PFSK-1 (cell line): ENCODE results near the gene CYTH3.

ENCODE experiments used
- FOXP2 ChIP-seq: optimal IDR thresholded peaks from 2 replicates; pipeline ENCODE3; 2011; ENCODE audit warnings: borderline replicate concordance, control low read depth, inconsistent platforms; ENCODE audit not compliant: insufficient read depth; ENCODE audit errors: extremely low read length, extremely low read depth
- POLR2AphosphoS5 ChIP-seq: IDR thresholded peaks from 2 replicates; pipeline ENCODE4 v1.6.1; 2012; ENCODE audit warnings: low read depth, mild to moderate bottlenecking, control low read depth, low read length, moderate library complexity
- REST ChIP-seq, 2 experiments: IDR thresholded peaks; 2 replicates each; pipeline versions ENCODE4 v1.6.1 to v1.8.0; 2011 to 2012; ENCODE audit warnings: low read depth in 2 of 2, low read length in 2 of 2, control low read depth in 1 of 2, inconsistent platforms in 1 of 2, mild to moderate bottlenecking in 1 of 2, moderate library complexity in 1 of 2; ENCODE audit not compliant: insufficient read depth in 1 of 2
- SIN3A ChIP-seq: IDR thresholded peaks from 2 replicates; pipeline ENCODE4 v1.6.1; 2012; ENCODE audit warnings: mild to moderate bottlenecking, low read length, moderate library complexity, borderline replicate concordance; ENCODE audit not compliant: insufficient read depth
- TAF1 ChIP-seq: IDR thresholded peaks from 2 replicates; pipeline ENCODE4 v1.6.1; 2012; ENCODE audit warnings: low read length, control low read depth, borderline replicate concordance; ENCODE audit not compliant: insufficient read depth

- TF ChIP-seq REST (IDR thresholded peaks at IDR 0.05; ENCODE audit: insufficient read depth in 1 of 2, low read depth in 2 of 2, low read length in 2 of 2) (no peak), POLR2AphosphoS5 (no peak), TAF1 (no peak), SIN3A (no peak), FOXP2 (no peak)
Measured at GRCh38 chr7:6202117-6202516, 70.3 kb downstream of the CYTH3 start.
